Calu3 (cell line): ENCODE measurements around the gene MACROD2. TPM values are rescaled to one million over a fixed set of nuclear protein-coding genes. Genes with fewer than 3 reads are reported as not detected.

ENCODE experiments used
- BruUV-seq: library from RNA; stranded (reverse); fragments of 400-500 nt; replicated peaks from 2 replicates; lab custom pipeline; 2021; lab: Mats Ljungman, UMichigan
- CTCF ChIA-PET: fragments of 300-600 bp; sonication (Branson Sonifier 250); formaldehyde crosslinking; loops from one replicate; lab custom pipeline; 2022; ENCODE audit warnings: antibody characterized with exemption; lab: Charles Lee
- DNase-seq: peaks from one replicate; pipeline ENCODE4 v3.0.0; 2022
- H3K27ac Mint-ChIP-seq: one replicate; pipeline ENCODE4 v1.8.0; 2022; ENCODE audit warnings: mixed read lengths; ENCODE audit not compliant: unreplicated experiment
- H3K27me3 Mint-ChIP-seq: one replicate; pipeline ENCODE4 v1.8.0; 2022; ENCODE audit warnings: mixed read lengths; ENCODE audit not compliant: unreplicated experiment
- H3K36me3 Mint-ChIP-seq: one replicate; pipeline ENCODE4 v1.8.0; 2022; ENCODE audit warnings: mild to moderate bottlenecking, moderate library complexity, mixed read lengths; ENCODE audit not compliant: insufficient read depth, unreplicated experiment
- H3K4me1 Mint-ChIP-seq: one replicate; pipeline ENCODE4 v1.8.0; 2022; ENCODE audit warnings: mild to moderate bottlenecking, low read depth, mixed read lengths; ENCODE audit not compliant: unreplicated experiment
- H3K4me3 Mint-ChIP-seq: one replicate; pipeline ENCODE4 v1.8.0; 2022; ENCODE audit warnings: mild to moderate bottlenecking, low read depth, moderate library complexity, mixed read lengths; ENCODE audit not compliant: unreplicated experiment
- H3K9me3 Mint-ChIP-seq: one replicate; pipeline ENCODE4 v1.8.0; 2022; ENCODE audit warnings: low read depth, mixed read lengths; ENCODE audit not compliant: unreplicated experiment
- CTCF ChIP-seq: fragments of 200-600 bp; IDR thresholded peaks from one replicate; pipeline ENCODE4 v1.8.0; 2022; ENCODE audit warnings: antibody characterized with exemption; ENCODE audit not compliant: unreplicated experiment
- intact Hi-C: fragments of 100-400 bp; cut with micrococcal nuclease; formaldehyde crosslinking; loops from one replicate; pipeline ENCODE4 v1.10.0; 2022; ENCODE audit not compliant: unreplicated experiment
- total RNA-seq: library from RNA; stranded (reverse); gene quantifications from 2 replicates; pipeline ENCODE4 v1.2.3, GENCODE V29; 2022

The MACROD2 gene
- total RNA-seq, 1 experiment from 2014 or later, result 29.4 TPM

- H3K9me3 Mint-ChIP-seq, result no peaks in the 10 kb centered on the region
- no peak overlapping the region for H3K4me3 Mint-ChIP-seq
- DNase-seq, result no peak
- H3K36me3 Mint-ChIP-seq, result no peaks in the 10 kb centered on the region
- no peak for TF ChIP-seq CTCF
- H3K27me3 Mint-ChIP-seq, result no peaks in the 10 kb centered on the region
- no TSS peak for BruUV-seq
- H3K4me1 Mint-ChIP-seq, result no peaks in the 10 kb centered on the region
- H3K27ac Mint-ChIP-seq, result no peak overlapping the region
- CTCF ChIA-PET, result no interaction called here
- intact Hi-C loops, result no loop called here
Measured at GRCh38 chr20:15740046-15740775, 1744.9 kb downstream of the MACROD2 start.

GRCh38 chr20:15742087-15742486 lies 1746.8 kb downstream of the MACROD2 start:
- no peak for DNase-seq
- Mint-ChIP-seq H3K36me3 (no peaks in the 10 kb centered on the region), H3K27me3 (no peaks in the 10 kb centered on the region), H3K4me3 (no peak overlapping the region), H3K9me3 (no peaks in the 10 kb centered on the region), H3K4me1 (no peaks in the 10 kb centered on the region), H3K27ac (no peak overlapping the region)
- no peak for TF ChIP-seq CTCF
- no TSS peak for BruUV-seq
- CTCF ChIA-PET, result no interaction called here
- intact Hi-C loops, result no loop called here

- no peak for TF ChIP-seq CTCF
- Mint-ChIP-seq H3K4me3 (no peak overlapping the region), H3K9me3 (no peaks in the 10 kb centered on the region), H3K27me3 (no peaks in the 10 kb centered on the region), H3K27ac (no peak overlapping the region), H3K4me1 (no peaks in the 10 kb centered on the region), H3K36me3 (no peaks in the 10 kb centered on the region)
- no peak for DNase-seq
- intact Hi-C loops, result no loop called here
- BruUV-seq, result no TSS peak
- CTCF ChIA-PET, result interaction anchor here (0.7 kb wide), 1 partner anchor 673 kb away, joined by 3 read pairs; no protein-coding TSS in a partner anchor
Measured at GRCh38 chr20:15742627-15743026, 1747.3 kb downstream of the MACROD2 start.

GRCh38 chr20:15756002-15756753 lies 1760.9 kb downstream of the MACROD2 start:
- Mint-ChIP-seq H3K4me3 (no peak overlapping the region), H3K9me3 (no peaks in the 10 kb centered on the region), H3K4me1 (no peaks in the 10 kb centered on the region), H3K36me3 (no peaks in the 10 kb centered on the region), H3K27me3 (no peaks in the 10 kb centered on the region), H3K27ac (no peak overlapping the region)
- intact Hi-C loops, result no loop called here
- BruUV-seq, result no TSS peak
- CTCF ChIA-PET, result no interaction called here
- DNase-seq, result no peak
- no peak for TF ChIP-seq CTCF
